Testis (tissue), 3 donors: ENCODE measurements around the gene ERVMER34-1. TPM values are rescaled to one million over a fixed set of nuclear protein-coding genes. Genes with fewer than 3 reads are reported as not detected.

ENCODE experiments used
- DNase-seq: peaks from one replicate; pipeline ENCODE4 v3.0.0-alpha.2; 2019
- H3K27ac ChIP-seq, 2 donors: fragments of 200-600 bp; sonication (generic); one replicate each; pipeline ENCODE4 v1.5.1; 2019
- H3K27me3 ChIP-seq: fragments of 200-600 bp; sonication (generic); one replicate; pipeline ENCODE4 v1.5.1; 2019
- H3K36me3 ChIP-seq: fragments of 200-600 bp; sonication (generic); one replicate; pipeline ENCODE4 v1.5.1; 2017; ENCODE audit warnings: low read depth; ENCODE audit errors: missing control alignments
- H3K4me1 ChIP-seq: fragments of 200-600 bp; sonication (generic); one replicate; pipeline ENCODE4 v1.5.1; 2019
- H3K4me3 ChIP-seq, 2 donors: fragments of 200-600 bp; sonication (generic); one replicate each; pipeline ENCODE4 v1.5.1; 2017 to 2019
- H3K9me3 ChIP-seq: fragments of 200-600 bp; sonication (generic); one replicate; pipeline ENCODE4 v1.5.1; 2017
- POLR2A ChIP-seq: fragments of 450-650 bp; IDR thresholded peaks from one replicate; pipeline ENCODE4 v1.6.1; 2017; ENCODE audit warnings: antibody characterized with exemption, mild to moderate bottlenecking, moderate library complexity
- WGBS, 2 donors: methylation state at CpG; one replicate each; pipeline ENCODE4 v1.1.5; 2018; 5-methylcytosine and 5-hydroxymethylcytosine counted together
- intact Hi-C: fragments of 100-400 bp; cut with DNase I; formaldehyde crosslinking; loops from one replicate; pipeline ENCODE4 v1.15.1; 2023; ENCODE audit warnings: low total_unique reads
- polyA plus RNA-seq: library from polyadenylated mRNA; stranded (reverse); fragments of 350-450 nt; fragmentation: Illumina TruSeq; extraction: RNeasy Lipid Tissue Mini Kit (QIAGEN cat#74804); gene quantifications from one replicate; pipeline ENCODE4 v1.2.3, GENCODE V29; 2014; ENCODE audit warnings: low read depth, low replicate concordance; ENCODE audit not compliant: insufficient read depth
- total RNA-seq, 2 donors: library from RNA; depleted of rRNA; stranded (reverse); fragments of >200 nt; gene quantifications; one replicate each; pipeline ENCODE4 v1.2.3, GENCODE V29; 2016
- TF ChIP-seq, protein P1 (sequence below), 3 experiments: fragments of 450-650 bp in 2 of 3; fragments of 200-600 bp in 1 of 3; sonication (generic) in 1 of 3; IDR thresholded peaks; one replicate each; pipeline ENCODE4 v1.5.1; 2016 to 2019; ENCODE audit warnings: antibody characterized with exemption in 3 of 3, mild to moderate bottlenecking in 2 of 3, moderate library complexity in 1 of 3

Gene ERVMER34-1
- total and polyA plus RNA-seq, 3 donors from 2014 or later, result 2.0 to 3.5 (median 2.4) TPM

DNA sequence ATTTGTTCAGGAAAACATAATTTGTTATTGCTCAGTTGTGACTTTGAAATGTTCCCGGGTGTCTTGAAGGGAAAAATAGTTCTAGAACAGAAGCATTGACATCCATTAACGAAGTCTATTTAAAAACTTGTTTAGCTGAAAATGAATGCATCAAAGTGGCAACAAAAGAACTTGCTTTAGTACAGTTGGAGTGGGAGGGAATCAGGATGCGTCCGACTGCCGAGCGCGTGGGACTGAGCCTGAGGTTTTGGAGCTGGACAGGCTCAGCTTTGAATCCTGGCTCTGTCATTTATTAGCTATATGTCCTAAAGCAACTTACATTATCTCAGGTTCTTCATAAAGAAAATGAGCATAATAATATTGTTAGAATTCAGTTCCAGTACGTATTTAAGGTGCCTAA, 9.0 kb upstream of the ERVMER34-1 start:
- intact Hi-C loops, result no loop called here
- TF ChIP-seq, protein P1, sequence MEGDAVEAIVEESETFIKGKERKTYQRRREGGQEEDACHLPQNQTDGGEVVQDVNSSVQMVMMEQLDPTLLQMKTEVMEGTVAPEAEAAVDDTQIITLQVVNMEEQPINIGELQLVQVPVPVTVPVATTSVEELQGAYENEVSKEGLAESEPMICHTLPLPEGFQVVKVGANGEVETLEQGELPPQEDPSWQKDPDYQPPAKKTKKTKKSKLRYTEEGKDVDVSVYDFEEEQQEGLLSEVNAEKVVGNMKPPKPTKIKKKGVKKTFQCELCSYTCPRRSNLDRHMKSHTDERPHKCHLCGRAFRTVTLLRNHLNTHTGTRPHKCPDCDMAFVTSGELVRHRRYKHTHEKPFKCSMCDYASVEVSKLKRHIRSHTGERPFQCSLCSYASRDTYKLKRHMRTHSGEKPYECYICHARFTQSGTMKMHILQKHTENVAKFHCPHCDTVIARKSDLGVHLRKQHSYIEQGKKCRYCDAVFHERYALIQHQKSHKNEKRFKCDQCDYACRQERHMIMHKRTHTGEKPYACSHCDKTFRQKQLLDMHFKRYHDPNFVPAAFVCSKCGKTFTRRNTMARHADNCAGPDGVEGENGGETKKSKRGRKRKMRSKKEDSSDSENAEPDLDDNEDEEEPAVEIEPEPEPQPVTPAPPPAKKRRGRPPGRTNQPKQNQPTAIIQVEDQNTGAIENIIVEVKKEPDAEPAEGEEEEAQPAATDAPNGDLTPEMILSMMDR (IDR thresholded peaks at IDR 0.05), result no peak
- no peak for TF ChIP-seq POLR2A
- no peak overlapping the region for H3K4me3 ChIP-seq
- no peaks in the 10 kb centered on the region for H3K27me3 ChIP-seq
- H3K9me3 ChIP-seq, result no peaks in the 10 kb centered on the region
- H3K27ac ChIP-seq, result no peak overlapping the region
- no peaks in the 10 kb centered on the region for H3K36me3 ChIP-seq
- H3K4me1 ChIP-seq, result no peaks in the 10 kb centered on the region
- DNase-seq, result peak; percentile 71
- 52 to 75% methylated on average over 8 of the region's 8 CpGs for WGBS, 2 donors

- intact Hi-C loops, result no loop called here
- Histone ChIP-seq H3K4me3 (no peak overlapping the region), H3K36me3 (no peaks in the 10 kb centered on the region), H3K27me3 (no peaks in the 10 kb centered on the region), H3K4me1 (peaks cover 7% of the 10 kb centered on the region), H3K9me3 (no peaks in the 10 kb centered on the region), H3K27ac (no peak overlapping the region)
- no peak for DNase-seq
- TF ChIP-seq, protein P1 (IDR thresholded peaks at IDR 0.05), result no peak
- TF ChIP-seq POLR2A, result no peak
These were observed 4.2 kb upstream of the ERVMER34-1 start for GRCh38 chr4:52755426-52755825.

DNA sequence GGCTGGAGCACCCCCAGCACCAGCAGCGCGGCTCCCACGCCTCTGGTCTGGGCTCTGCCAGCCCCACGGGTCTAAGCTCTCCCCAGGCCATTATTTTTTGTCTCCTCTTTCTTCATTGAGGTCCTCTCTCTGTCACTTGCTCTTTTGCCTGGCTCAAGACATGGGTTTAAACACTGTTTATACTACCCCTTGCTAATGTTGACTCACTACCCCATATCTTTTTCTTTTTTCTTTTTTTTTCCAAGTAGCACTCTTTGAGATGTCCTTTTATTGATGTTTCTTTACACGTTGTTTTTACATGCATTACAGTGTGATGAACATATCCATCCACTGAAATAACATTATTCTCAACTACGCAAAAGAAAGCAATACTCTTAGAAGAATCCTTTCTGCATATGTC, 1.7 kb upstream of the ERVMER34-1 start:
- intact Hi-C loops, result no loop called here
- H3K27ac ChIP-seq, result no peak overlapping the region

DNA sequence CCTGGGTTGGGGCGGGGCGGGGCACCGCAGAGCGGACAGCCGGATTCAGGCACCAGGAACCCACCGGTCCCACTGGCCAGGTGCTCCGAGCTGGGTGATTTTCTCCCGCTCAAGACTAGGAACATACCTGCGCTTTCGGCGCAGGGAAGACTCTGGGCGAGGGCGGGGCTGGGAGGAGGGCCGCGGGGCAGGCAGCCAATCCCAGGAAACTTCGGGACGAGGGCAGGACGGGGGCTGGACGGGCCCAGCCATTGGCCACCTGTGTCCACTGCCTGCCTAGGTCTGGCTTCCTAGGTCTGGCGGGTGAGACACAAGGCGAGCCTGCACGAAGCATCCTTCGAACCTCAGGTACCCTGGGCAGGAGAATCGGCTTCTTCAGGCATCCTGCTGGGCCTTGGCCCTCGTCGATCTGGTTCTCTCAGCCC, 274 bp upstream of the ERVMER34-1 start:
- Histone ChIP-seq H3K27me3 (no peaks in the 10 kb centered on the region), H3K9me3 (no peaks in the 10 kb centered on the region), H3K4me1 (peaks cover 7% of the 10 kb centered on the region), H3K4me3 (peak overlapping the region; percentile 56 to 67), H3K36me3 (no peaks in the 10 kb centered on the region), H3K27ac (peak overlapping the region; percentile 44 to 61)
- WGBS, 2 donors, result 10 to 18% methylated on average over 10 to 24 of the region's 26 CpGs
- peak; percentile 78 for DNase-seq
- TF ChIP-seq, protein P1 (IDR thresholded peaks at IDR 0.05), result no peak
- no peak for TF ChIP-seq POLR2A
- intact Hi-C loops, result no loop called here

More for the DNA sequence above, 1.7 kb upstream of the ERVMER34-1 start:
- Histone ChIP-seq H3K9me3 (no peaks in the 10 kb centered on the region), H3K4me1 (peaks cover 7% of the 10 kb centered on the region), H3K4me3 (no peak overlapping the region), H3K36me3 (no peaks in the 10 kb centered on the region), H3K27me3 (no peaks in the 10 kb centered on the region)
- DNase-seq, result no peak
- WGBS, 2 donors, result 62 to 76% methylated on average over 6 of the region's 6 CpGs
- no peak for TF ChIP-seq POLR2A
- TF ChIP-seq, protein P1 (IDR thresholded peaks at IDR 0.05), result no peak

- no peak for TF ChIP-seq POLR2A
- TF ChIP-seq, protein P1 (IDR thresholded peaks at IDR 0.05), result no peak
- Histone ChIP-seq H3K4me3 (no peak overlapping the region), H3K9me3 (no peaks in the 10 kb centered on the region), H3K36me3 (no peaks in the 10 kb centered on the region), H3K27ac (no peak overlapping the region), H3K4me1 (peaks cover 7% of the 10 kb centered on the region), H3K27me3 (no peaks in the 10 kb centered on the region)
- DNase-seq, result no peak
- 82 to 91% methylated on average over 11 of the region's 11 CpGs for WGBS, 2 donors
- intact Hi-C loops, result no loop called here
These were observed 1.0 kb downstream of the ERVMER34-1 start for GRCh38 chr4:52750213-52750612.
